Activated T-helper 1 cell treated with anti-CD3 and anti-CD28 coated beads, Interleukin-12 subunit alpha, Interleukin-12 subunit beta, Interleukin-2, Interleukin-4 antibody, amounts not matched to agents 30 ng/mL and 10 ng/mL and 1 ng/mL, durations not matched to agents 14 hours and 24 hours and 36 hours (primary cell): Measurements from ENCODE around the gene FSTL3. TPM values are rescaled to one million over a fixed set of nuclear protein-coding genes. Genes with fewer than 3 reads are reported as not detected.
A peak's percentile ranks its signal among the peaks of the same experiment; 100 is the strongest.

Experiments
- DNase-seq: peaks from one replicate; pipeline ENCODE4 v3.0.0; 2021; ENCODE audit warnings: low spot score
- H3K27ac Mint-ChIP-seq: one replicate; pipeline ENCODE4 v1.8.0; 2021; ENCODE audit warnings: mild to moderate bottlenecking, mixed read lengths
- H3K27me3 Mint-ChIP-seq: one replicate; pipeline ENCODE4 v1.8.0; 2022; ENCODE audit warnings: mild to moderate bottlenecking, moderate library complexity, mixed read lengths; ENCODE audit not compliant: insufficient read depth
- H3K36me3 Mint-ChIP-seq: one replicate; pipeline ENCODE4 v1.8.0; 2021; ENCODE audit warnings: low read depth, mixed read lengths
- H3K4me1 Mint-ChIP-seq: one replicate; pipeline ENCODE4 v1.8.0; 2021; ENCODE audit warnings: low read depth, mixed read lengths
- H3K4me3 Mint-ChIP-seq: one replicate; pipeline ENCODE4 v1.8.0; 2021; ENCODE audit warnings: mild to moderate bottlenecking, moderate library complexity, mixed read lengths
- H3K9me3 Mint-ChIP-seq: one replicate; pipeline ENCODE4 v1.8.0; 2021; ENCODE audit warnings: mixed read lengths
- intact Hi-C: fragments of 100-400 bp; cut with micrococcal nuclease; formaldehyde crosslinking; loops from one replicate; pipeline ENCODE4 v1.15.1; 2024
- total RNA-seq: library from RNA; stranded (reverse); gene quantifications from 2 replicates; pipeline ENCODE4 v1.2.3, GENCODE V29; 2022

Gene FSTL3
- total RNA-seq, 1 donor from 2014 or later: 5.6 TPM

DNA sequence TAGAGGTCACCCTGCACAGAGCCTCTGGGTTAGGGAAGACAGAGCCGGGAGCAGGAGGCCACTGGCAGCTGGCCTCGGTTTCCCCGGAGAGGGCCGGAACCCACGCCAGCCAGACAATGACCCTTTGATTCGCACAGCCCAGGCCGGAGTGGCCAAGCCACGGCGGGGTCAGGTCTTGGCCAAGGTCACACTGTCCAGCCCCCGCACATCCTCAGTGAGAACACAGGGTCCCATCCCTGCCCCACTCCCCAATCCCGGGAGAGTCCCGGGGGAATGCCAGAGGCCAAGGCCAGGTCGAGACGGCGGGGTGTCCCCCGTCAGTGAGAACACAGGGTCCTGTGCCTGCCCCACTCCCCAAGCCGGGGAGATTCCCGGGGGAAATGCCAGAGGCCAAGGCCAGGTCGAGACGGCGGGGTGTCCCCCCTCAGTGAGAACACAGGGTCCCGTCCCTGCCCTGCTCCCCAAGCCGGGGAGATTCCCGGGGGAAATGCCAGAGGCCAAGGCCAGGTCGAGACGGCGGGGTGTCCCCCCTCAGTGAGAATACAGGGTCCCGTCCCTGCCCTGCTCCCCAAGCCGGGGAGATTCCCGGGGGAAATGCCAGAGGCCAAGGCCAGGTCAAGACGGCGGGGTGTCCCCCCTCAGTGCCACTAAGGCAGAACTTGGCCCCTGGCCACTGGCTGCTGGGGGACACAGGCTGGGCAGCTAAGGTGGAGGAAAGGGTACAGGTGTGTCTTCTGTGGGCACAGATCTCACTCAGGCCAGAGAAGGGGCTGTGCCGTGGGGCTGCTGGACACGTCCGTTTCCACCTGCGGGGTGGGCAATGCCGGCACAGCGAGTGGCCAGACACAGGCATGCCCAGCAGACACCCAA is 1.7 kb upstream of the FSTL3 start:
- Mint-ChIP-seq H3K9me3 (no peaks in the 10 kb centered on the region), H3K27ac (no peak overlapping the region), H3K27me3 (peaks cover 17% of the 10 kb centered on the region), H3K4me3 (no peak overlapping the region), H3K36me3 (no peaks in the 10 kb centered on the region), H3K4me1 (no peaks in the 10 kb centered on the region)
- intact Hi-C loops: no loop called here
- no peak for DNase-seq

DNA sequence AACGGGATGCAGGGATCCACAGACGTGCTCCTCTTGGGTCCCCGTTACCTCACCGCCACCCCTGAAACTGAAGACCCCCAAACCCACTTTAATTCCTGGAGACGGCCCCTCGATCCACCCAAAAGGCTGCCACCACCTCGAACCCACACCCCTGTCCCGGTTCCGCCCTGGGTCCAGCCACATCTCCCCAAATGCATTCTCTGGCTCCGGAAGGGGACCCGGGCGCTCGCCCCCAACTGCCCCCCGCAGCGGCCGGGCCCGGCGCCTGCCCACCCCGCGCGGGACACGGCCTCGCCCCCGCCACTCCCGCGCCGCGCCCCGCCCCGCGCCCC is 219 bp upstream of the FSTL3 start:
- intact Hi-C loops: no loop called here
- Mint-ChIP-seq H3K36me3 (no peaks in the 10 kb centered on the region), H3K27ac (no peak overlapping the region), H3K4me1 (no peaks in the 10 kb centered on the region), H3K27me3 (peaks cover 13% of the 10 kb centered on the region), H3K9me3 (no peaks in the 10 kb centered on the region), H3K4me3 (no peak overlapping the region)
- DNase-seq: no peak

DNA sequence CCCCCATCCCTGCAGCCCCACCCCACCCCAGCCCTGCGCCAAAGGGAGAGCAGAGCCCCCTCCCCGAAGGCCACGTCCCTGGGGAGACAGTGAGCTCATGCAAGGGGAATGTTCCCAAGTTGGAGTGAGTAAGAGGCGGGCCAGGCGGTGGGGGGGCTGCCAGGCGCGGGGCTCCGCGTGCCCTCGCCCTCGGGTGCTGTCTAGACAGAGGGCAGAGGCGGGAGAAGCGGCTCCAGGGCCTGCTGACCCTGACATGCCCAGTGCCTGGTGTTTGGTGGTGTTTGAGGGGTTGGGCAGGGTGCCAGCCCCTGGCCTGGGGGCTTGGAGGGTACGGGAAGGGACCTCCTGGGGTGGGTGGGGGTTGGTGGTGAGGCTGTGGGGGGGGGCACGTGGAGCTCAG is 1.0 kb downstream of the FSTL3 start:
- Mint-ChIP-seq H3K4me3 (no peak overlapping the region), H3K27me3 (peaks cover 12% of the 10 kb centered on the region), H3K9me3 (no peaks in the 10 kb centered on the region), H3K27ac (no peak overlapping the region), H3K4me1 (no peaks in the 10 kb centered on the region), H3K36me3 (no peaks in the 10 kb centered on the region)
- intact Hi-C loops: no loop called here
- DNase-seq: no peak

DNA sequence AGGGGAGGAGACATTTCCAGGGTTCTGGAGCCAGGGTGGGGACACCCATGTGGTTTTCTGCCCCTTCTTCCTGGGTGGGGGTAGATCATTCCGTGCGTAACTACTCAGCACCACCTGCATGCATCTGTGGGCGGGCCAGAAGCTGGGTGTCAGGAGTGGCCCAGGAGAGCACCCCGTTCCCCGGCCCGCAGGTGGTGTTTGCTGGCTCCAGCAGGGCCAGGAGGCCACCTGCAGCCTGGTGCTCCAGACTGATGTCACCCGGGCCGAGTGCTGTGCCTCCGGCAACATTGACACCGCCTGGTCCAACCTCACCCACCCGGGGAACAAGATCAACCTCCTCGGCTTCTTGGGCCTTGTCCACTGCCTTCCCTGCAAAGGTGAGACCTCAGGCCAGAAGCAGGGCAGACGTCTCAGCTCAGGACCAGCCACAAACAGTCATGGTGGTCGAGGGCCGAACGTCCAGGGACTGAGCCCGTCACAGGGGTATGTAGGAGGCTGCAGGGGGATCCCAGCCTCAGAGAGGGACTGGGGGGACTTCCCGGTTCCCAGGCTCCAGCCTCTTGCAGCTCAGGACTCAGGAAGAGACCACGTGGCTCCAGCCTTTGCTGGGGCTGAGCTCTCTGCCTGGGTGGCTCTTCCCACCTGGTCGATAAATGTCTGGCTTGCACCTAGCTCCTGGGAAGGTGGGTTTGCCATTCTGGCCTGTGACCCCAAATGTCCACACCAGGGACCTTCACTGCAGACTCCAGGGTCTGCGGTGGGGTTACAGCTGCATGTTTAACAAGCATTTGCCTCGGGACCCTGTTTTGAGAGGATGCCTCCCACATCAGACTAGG is 1.6 kb downstream of the FSTL3 start:
- peak overlapping the region; percentile 33 for H3K4me3 Mint-ChIP-seq
- H3K36me3 Mint-ChIP-seq: no peaks in the 10 kb centered on the region
- intact Hi-C loops: no loop called here
- H3K4me1 Mint-ChIP-seq: no peaks in the 10 kb centered on the region
- DNase-seq: no peak
- no peaks in the 10 kb centered on the region for H3K9me3 Mint-ChIP-seq
- H3K27ac Mint-ChIP-seq: no peak overlapping the region
- peaks cover 12% of the 10 kb centered on the region for H3K27me3 Mint-ChIP-seq

DNA sequence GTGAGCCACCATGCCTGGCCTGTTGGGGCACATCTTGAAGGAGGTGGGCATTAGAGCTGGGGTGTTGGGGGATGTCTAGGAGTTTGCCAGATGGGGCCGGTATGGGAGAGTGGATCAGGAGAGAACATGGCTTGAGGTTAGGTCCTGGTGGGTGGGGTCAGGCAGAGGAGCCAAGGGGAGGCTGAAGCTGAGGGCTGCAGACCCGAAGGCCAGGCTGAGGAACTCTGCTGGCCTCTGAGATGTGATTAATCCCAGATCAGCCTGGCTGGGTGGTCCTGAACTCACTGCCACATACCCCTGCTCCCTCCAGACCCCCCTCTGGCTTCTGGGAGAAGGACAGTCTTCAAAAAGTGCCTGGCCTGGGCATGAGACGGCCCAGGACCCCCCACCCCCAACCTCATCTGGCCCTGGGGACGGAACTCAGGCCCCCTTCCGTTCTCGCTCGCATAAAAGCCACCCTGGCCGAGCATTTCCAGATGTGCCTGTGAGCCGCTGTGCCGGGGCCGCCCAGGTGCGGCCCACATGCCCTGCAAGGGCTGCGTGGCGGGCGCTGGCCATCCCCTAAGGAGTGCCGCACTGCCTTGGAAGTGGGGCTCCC is 2.7 kb downstream of the FSTL3 start:
- no peak overlapping the region for H3K27ac Mint-ChIP-seq
- no peaks in the 10 kb centered on the region for H3K36me3 Mint-ChIP-seq
- H3K9me3 Mint-ChIP-seq: no peaks in the 10 kb centered on the region
- H3K4me1 Mint-ChIP-seq: no peaks in the 10 kb centered on the region
- intact Hi-C loops: no loop called here
- H3K4me3 Mint-ChIP-seq: peak overlapping the region; percentile 79
- no peak for DNase-seq
- peaks cover 12% of the 10 kb centered on the region for H3K27me3 Mint-ChIP-seq

DNA sequence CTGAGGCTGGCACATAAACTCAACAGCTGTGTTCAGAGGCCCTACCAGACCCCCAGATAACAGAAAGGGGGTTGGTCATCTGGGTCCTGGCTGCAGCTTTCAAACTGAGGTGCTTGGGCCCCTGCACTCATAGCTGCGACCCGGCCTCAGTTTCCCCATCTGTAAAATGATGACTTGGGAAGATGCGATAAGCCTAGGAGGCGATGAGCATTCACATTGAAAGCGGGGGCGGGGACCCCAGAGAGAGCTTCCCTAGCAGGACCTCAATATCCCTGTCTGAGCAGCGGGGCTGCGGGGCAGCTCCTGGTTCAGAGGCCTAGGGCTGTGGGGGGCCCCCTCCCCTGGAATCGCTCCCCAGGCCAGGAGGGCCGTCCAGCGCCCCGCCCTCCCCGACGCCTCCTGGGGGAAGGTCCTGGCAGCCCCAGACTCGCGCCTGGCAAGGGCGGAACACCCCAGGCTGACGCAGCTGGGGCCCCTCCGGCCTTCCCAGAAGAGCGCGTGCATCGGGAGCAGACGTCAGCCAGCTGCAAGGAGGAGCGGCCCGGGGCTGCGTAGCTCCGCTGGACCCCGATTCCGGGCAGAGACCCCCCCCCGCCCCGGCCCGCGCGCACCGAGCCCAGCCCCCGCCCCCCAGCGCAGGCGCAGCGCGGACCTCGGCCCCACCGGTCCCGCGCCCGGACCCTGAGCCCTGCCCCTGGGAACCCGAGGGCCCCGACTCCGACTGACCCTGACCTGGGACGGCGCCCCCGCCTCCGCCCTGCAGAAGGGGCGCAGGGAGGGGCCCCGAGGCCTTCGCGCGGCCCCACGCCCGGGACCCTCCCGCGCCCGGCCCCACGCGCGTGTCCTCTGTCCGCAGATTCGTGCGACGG is 3.5 kb downstream of the FSTL3 start:
- Mint-ChIP-seq H3K4me1 (no peaks in the 10 kb centered on the region), H3K36me3 (no peaks in the 10 kb centered on the region), H3K4me3 (peak overlapping the region; percentile 79), H3K9me3 (no peaks in the 10 kb centered on the region), H3K27ac (peak overlapping the region; percentile 52), H3K27me3 (peaks cover 12% of the 10 kb centered on the region)
- no peak for DNase-seq
- intact Hi-C loops: loop anchor here (1.0 to 10.0 kb wide), 10 partner anchors 16 to 565 kb away; partner anchors contain the start of genes ATP5F1D, CDC34, MIDN and POLRMT

DNA sequence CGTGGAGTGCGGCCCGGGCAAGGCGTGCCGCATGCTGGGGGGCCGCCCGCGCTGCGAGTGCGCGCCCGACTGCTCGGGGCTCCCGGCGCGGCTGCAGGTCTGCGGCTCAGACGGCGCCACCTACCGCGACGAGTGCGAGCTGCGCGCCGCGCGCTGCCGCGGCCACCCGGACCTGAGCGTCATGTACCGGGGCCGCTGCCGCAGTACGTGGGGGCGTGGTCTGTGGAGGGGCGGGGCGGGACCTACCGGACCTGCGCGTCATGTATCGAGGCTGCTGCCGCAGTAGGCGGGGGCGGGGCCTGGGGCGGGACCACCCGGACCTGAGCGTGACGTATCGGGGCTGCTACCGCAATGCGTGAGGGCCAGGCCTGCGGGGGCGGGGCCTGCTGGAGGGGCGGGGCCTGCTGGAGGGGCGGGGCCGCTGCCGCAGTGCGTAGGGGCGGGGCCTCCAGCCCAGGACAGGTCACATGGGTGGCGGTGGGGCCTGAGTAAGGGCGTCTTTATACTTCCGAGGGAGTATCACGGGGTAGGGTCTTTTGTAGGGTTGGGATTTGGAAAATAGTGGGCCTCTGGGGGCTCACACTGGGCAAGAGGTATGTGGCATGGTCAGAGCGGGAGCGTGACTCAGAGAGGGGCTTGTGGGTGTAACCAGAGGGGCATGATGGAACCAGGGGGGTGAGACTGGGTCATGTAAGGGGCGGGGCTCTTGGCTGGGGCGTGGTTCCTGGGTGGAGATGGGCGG is 4.3 kb downstream of the FSTL3 start:
- Mint-ChIP-seq H3K27ac (peak overlapping the region; percentile 99), H3K4me3 (peak overlapping the region; percentile 86), H3K36me3 (no peaks in the 10 kb centered on the region)

DNA sequence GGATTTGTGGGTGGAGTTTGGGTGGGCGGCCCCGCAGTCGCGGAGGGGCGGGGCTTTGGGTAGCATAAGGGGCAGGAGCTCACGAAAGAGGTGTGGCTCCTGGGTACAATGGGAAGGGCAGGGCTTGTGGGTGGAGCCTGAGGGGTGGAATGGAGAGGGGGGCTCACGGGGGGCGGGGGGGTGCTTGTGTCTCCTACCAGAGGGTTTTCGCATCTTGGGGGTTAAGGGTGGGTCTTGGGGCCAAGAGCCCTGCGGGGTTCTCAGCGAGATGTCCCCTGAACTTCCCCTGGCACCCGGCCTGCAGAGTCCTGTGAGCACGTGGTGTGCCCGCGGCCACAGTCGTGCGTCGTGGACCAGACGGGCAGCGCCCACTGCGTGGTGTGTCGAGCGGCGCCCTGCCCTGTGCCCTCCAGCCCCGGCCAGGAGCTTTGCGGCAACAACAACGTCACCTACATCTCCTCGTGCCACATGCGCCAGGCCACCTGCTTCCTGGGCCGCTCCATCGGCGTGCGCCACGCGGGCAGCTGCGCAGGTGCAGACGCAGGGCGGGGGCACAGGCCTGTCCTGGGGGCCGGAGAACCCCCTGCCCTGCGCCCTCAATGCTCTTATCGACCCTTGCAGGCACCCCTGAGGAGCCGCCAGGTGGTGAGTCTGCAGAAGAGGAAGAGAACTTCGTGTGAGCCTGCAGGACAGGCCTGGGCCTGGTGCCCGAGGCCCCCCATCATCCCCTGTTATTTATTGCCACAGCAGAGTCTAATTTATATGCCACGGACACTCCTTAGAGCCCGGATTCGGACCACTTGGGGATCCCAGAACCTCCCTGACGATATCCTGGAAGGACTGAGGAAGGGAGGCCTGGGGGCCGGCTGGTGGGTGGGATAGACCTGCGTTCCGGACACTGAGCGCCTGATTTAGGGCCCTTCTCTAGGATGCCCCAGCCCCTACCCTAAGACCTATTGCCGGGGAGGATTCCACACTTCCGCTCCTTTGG is 5.1 kb downstream of the FSTL3 start:
- Mint-ChIP-seq H3K27me3 (peaks cover 3% of the 10 kb centered on the region), H3K27ac (peak overlapping the region; percentile 99), H3K36me3 (no peaks in the 10 kb centered on the region), H3K4me3 (peak overlapping the region; percentile 86), H3K9me3 (no peaks in the 10 kb centered on the region), H3K4me1 (no peaks in the 10 kb centered on the region)
- DNase-seq: no peak
- intact Hi-C loops: loop anchor here (2.0 to 10.0 kb wide), 3 partner anchors 51 to 563 kb away; partner anchors contain the start of genes ATP5F1D and MIDN

More for the DNA sequence above, 4.3 kb downstream of the FSTL3 start:
- peak; percentile 95 for DNase-seq
- Mint-ChIP-seq H3K4me1 (no peaks in the 10 kb centered on the region), H3K9me3 (no peaks in the 10 kb centered on the region), H3K27me3 (peaks cover 5% of the 10 kb centered on the region)
- intact Hi-C loops: loop anchor here (1.0 to 10.0 kb wide), 10 partner anchors 17 to 564 kb away; partner anchors contain the start of genes ATP5F1D, CDC34, MIDN and POLRMT

DNA sequence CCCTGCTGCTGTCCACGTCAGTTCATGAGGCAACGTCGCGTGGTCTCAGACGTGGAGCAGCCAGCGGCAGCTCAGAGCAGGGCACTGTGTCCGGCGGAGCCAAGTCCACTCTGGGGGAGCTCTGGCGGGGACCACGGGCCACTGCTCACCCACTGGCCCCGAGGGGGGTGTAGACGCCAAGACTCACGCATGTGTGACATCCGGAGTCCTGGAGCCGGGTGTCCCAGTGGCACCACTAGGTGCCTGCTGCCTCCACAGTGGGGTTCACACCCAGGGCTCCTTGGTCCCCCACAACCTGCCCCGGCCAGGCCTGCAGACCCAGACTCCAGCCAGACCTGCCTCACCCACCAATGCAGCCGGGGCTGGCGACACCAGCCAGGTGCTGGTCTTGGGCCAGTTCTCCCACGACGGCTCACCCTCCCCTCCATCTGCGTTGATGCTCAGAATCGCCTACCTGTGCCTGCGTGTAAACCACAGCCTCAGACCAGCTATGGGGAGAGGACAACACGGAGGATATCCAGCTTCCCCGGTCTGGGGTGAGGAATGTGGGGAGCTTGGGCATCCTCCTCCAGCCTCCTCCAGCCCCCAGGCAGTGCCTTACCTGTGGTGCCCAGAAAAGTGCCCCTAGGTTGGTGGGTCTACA is 6.6 kb downstream of the FSTL3 start:
- Mint-ChIP-seq H3K4me1 (no peaks in the 10 kb centered on the region), H3K27ac (no peak overlapping the region), H3K36me3 (no peaks in the 10 kb centered on the region), H3K4me3 (no peak overlapping the region), H3K27me3 (no peaks in the 10 kb centered on the region), H3K9me3 (no peaks in the 10 kb centered on the region)
- no peak for DNase-seq
- intact Hi-C loops: loop anchor here (5.0 to 10.0 kb wide), 2 partner anchors 50 to 562 kb away; partner anchors contain the start of genes ATP5F1D and MIDN

DNA sequence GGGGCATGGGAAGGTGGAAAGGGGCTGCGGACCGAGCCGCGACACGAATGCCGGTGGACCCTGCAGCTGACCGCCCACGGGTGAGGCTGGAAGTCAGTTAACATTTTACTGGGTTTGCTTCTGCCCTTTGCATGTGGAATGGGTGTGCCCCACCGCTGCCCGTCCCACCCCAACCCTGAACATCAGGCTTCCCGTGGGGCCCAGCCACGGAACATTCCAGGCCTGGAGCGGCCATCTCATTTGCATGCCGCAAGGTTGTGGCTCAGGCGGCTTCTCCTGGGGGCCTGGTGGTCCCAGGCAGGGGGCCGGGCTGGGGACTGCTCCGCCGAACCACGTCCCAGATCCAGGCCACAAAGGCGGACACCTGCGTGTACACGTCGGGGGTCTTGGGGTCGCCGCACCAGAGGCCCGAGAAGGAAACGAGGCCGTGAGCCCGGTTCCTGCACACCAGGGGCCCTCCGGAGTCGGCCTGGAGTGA is 9.3 kb downstream of the FSTL3 start:
- Mint-ChIP-seq H3K4me1 (no peaks in the 10 kb centered on the region), H3K27ac (no peak overlapping the region), H3K36me3 (no peaks in the 10 kb centered on the region), H3K4me3 (no peak overlapping the region), H3K27me3 (no peaks in the 10 kb centered on the region), H3K9me3 (no peaks in the 10 kb centered on the region)
- intact Hi-C loops: loop anchor here (10.0 kb wide), 1 partner anchor 559 kb away; the partner anchor contains the start of genes ATP5F1D and MIDN
- DNase-seq: no peak
